Fibroblast of skin of right quadriceps (primary cell): ENCODE results near the gene HDAC4.

Source experiments
- DNase-seq: peaks from one replicate; pipeline ENCODE4 v3.0.0-alpha.2; 2013

Gene HDAC4

DNA sequence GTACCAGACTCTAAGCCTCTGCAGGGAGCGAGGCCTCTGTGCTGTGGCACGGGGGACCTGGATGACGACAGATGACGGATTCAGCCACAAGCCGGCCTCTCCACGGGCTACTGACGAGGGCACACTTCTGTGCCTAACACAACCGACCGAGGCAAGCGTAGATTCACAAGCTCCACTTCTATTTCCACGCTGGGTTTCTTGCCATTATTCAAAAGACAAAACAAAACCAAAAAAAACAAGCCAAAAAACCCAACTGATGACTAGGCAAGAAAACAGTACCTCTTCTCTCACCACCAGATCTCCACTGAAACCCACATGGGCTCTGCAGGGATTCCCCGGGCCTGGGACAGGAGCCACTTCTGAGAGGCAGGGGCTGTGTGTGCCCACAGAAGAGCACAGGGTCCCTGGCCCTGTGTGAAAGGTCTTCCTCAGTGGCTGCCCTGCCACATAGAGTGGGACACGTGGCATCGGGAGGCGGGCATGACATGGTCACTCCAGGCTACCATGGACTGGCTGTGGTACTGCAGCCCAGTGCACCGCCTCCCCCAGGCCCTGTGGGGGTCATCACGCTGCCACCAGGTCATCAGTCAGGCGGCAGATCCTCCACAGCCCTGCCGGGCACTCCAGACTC is 254.7 kb downstream of the HDAC4 start:
- no peak for DNase-seq

DNA sequence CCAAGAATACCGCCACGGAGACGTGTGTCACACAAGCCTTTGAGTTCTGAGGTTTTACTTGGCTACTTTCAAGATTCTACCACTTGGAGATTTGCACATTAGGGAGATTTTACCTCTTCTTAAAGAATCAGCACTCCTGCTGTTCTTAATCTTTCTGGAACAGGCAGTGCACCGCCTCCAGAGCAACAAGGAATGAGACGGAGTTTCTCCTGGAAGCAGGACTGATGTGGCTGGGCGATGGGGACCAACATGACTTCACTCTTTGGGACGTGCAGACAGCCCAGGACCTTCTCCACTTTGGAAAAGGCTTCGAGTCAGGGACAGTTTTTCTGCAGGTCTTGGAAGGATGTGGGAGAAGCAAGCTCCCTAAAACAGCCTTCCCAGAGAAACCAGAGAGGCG is 255.2 kb downstream of the HDAC4 start:
- DNase-seq = no peak

DNA sequence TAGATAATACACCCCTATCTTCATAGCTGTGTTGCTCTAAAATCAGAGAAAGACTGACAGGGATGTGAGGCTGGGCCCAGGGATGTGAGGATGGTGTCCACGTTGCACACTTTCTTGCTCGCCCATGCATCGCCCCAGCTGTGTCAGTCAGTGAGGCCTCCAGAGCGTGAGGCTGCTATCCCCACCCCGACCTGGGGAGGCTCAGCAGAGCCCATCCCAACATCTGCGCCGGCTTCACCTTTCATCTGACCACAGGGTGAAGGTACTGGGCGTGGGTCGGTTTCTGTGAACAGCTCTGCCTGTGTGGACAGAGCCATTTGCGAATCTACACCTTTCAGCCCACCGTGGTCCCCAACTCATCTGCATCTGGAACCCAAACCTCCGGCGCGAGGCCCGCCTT is 255.7 kb downstream of the HDAC4 start:
- DNase-seq = no peak

DNA sequence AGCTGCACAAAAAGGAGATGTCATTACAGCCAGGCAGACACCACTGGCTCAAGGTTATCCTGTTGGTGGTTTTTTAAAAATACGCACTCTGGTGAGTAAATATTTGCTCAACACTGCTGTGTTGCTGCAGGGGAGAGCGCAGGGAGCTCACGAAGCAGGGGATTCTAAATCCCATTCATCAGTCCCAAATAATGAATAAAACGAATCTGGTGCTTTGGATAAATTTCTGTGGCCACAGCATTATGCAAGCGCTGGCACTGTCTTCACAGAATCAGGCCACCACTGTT is 256.2 kb downstream of the HDAC4 start:
- no peak for DNase-seq

DNA sequence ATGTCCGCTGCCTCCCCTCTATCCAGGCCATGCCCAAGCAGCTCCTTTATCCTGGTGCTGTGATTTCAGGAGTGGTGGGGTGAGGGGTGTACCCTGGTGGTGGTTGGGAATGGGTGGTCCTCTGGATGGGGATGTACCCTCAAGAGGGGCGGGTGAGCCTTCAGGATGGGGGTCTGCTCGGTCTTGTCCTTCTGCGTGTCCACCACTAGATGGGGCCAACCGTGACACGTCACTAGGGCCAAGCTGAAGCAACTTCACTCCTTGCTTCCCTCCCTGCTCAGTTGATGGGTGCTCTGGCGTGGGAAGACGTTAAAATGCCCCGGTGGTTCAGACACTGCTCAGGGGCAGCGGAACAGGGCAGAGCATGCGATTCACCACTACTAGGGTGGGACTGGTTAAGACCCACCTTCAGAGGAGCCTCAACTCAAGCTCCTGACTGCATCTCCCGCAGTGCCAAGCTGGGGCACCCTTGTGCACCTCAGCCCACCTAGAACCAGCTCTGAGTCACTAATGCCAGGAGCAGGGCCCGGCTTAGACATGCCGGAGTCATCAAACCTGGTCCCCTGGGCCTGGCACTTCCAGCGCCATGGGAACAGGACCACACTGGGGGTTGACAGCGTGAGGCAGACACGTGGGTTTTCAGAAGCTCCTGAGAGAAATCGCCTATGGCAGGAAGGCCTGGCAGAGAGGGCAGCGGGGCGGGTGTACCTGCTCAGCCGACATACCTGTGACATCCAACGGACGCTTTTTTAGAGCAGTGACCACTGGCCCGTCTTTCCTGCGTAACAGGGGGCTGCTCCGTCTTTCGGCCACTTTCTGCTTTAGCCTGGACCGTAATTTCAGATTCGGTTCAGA is 256.7 kb downstream of the HDAC4 start:
- peak; percentile 52 for DNase-seq

DNA sequence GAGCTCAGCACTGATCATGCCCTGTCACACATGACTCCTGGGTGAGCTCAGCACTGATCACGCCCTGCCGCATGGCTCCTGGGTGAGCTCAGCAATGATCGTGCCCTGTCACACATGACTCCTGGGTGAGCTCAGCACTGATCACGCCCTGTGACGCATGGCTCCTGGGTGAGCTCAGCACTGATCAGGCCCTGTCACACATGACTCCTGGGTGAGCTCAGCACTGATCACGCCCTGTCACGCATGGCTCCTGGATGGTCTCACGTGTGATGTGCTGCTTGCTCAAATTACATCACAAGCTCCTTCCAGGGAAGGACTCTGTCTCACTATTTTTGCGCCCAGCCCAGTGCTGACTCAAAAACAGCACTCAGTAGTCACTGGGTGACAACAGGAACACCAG is 258.0 kb downstream of the HDAC4 start:
- peak; percentile 3 for DNase-seq

DNA sequence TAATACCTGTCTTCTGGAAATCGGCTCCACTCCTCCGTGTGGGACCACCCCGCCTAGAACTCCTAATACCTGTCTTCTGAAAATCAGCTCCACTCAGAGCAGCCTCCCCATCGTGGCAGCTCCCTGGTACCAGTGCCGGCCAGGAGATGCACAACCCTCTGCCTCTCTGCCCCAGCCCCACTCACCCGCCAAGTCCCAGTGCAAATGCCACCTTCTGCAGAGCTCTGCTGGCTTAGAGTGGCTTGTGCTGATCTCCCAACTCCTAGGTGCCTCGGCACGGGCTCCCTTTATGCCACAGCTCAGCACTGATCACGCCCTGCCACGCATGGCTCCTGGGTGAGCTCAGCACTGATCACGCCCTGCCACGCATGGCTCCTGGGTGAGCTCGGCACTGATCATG is 258.5 kb downstream of the HDAC4 start:
- DNase-seq = no peak

DNA sequence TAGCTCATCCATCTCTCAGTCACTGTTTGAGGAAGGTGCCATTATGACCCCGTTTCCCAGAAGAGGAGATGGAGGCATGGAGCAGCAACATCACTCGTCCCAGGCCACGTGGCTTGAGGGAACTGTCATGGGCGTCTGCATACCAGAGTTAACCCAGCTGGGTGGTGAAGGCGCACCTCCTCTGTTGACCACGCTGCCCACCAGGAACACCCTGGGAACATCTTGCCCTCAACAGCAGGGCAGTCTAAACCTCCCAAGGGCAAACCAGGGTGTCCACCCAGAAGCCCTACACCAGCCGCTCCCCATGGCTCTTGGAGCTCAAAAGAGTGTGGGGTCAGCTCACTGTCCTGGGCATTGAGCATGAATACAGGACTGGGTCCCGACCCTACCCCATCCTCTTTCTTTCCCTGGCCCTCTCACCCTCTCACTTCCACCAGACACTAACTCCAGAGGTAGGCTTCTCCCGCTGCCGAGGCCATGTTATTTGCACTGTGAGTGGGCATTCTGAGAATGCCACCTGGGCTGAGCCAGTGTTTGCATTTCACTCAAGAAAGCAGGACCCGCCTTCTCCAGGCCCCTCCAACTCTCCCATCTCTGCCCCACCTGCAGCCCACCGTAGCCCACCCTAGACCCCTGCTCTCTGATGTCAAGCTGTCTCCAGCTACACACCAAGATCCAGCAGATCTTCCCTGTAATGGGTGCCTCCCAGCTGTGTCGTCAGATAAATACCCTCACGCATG is 259.6 kb downstream of the HDAC4 start:
- no peak for DNase-seq

DNA sequence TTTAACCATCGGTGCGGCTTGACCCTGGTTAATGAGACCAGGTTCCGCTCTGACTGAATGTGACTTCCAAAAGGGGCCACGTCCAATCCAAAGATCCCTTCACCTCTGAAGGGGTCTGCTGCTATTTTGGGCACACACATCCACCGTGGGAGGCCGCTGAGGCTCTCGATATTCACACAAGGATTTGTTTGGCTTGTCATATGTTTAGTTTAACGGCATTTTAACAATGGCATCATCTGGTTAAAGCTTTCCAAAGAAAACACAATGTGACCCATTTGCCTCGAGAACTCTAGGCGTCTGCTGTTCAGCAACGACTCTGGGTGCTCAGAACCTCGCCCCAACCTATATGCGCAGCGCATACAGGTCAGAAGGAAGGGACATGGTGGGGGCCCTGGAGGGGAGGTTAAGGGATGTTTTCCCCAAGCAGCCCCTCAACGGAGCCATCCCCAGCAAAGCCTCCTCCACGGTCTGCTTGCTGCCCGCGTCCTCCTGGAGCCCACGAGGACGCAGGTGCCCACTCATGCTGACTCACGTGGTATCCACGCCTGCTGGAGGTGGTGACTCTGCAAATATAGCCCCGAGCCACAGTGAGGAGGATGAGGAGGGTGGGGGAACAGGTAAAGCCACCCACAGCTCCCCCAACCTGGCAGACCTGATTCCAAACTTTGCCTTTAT is 260.3 kb downstream of the HDAC4 start:
- no peak for DNase-seq

DNA sequence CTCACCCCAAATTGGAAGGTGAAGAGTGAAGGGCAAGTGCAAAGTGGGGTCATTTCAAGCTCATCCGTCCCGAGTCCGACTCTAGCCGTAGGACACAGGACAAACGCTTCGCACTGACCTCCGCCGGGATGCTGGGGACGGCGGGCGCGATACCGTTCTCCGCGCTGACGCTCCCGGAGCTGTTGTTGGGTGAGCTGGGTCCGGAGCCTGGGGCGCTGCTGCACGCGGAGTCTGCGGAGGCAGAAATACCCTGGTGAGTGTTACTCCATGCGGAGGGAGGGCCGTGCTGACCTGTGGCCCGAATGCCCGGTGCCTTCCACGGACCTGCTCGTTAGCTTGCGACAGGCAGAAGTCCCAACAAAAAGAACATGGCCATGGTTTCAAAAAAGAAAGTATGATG is 261.3 kb downstream of the HDAC4 start:
- no peak for DNase-seq

DNA sequence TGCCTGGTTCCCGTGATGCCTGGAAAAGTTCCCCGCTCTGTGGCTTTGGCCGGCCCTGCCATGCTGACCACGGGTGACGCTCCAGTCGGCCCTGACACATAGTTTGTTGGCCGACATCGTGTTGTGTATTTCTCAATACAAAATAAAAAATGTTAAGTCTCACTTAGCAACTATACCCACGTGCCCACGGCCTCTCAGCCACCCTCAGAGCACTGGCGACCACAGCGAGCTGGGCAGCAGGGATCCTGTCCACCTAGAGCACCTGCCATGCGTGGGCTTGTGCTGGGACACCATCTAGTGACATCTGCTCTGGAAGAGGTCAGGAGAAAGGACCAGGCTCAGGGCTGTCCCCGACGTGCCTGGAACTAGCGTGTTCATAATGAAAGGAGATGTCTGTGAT is 261.7 kb downstream of the HDAC4 start:
- no peak for DNase-seq

DNA sequence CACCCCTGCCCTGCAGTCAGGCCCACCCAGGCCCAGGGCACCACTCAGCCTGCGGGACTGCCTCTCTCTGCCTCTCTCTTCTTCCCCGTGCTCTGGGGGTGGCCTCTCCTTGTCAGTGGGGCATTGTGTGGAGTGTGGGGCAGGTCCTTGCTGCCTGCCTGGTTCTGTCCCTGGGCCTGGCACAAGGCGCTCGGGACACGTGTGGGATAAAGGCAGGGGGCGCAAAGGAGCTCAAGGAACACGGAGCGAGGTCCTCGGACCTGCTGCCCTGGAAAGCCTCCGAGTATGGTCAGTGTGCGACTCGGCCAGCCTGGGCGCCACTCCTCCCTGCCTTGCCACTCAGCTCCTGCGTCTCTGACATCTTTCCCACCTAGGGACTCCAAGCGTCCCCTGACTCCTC is 262.2 kb downstream of the HDAC4 start:
- no peak for DNase-seq

DNA sequence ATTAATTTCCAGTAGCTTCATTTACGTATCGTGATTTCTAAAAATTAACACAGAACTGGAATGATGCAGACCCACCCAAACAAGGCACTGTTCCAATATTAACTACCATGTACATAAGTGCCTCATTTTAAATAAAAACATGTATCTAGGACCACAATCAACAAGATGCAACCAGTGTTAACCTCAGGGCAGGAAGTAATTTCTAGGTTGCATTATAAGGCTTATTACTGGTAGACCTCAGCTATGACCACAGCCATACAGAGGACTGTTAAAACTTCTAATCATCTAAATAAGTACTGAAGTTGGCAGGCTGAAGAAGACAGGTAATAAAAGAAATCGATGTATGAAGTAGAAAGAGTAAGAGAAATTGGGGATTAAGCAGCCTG is 262.9 kb downstream of the HDAC4 start:
- DNase-seq = no peak

DNA sequence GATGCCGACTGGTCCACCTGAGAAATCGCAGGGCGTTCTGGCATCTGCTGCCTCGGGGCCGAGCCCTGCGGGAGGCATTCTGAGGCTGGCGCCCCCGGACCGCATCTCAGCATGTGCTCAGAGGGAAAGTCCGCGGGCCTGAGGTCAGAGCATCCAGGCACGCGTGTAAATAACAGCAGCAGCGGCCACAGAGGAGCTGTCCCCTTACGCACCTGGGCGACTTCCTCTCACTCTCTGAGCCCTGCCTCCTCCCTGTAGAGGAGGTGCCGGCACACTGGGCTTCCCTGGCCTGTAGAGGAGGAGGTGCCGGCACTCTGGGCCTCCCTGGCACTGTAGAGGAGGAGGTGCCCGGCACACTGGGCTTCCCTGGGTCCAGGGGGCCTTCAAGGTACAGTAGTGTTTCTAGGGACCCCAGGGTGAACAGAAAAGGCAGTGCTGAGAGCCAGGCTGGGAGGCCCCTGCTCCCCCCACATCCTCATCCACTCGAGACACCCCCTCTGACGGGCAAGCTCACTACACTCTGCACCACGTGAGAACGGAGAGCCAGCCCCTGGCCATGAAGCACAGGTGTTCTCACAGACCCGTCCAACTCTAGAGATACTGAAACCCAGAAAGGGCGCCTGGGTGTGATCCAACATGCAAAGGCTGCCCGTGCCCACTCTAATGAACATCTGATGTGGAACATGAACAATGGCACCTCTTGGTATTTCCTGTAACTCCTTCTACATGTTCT is 263.5 kb downstream of the HDAC4 start:
- no peak for DNase-seq

DNA sequence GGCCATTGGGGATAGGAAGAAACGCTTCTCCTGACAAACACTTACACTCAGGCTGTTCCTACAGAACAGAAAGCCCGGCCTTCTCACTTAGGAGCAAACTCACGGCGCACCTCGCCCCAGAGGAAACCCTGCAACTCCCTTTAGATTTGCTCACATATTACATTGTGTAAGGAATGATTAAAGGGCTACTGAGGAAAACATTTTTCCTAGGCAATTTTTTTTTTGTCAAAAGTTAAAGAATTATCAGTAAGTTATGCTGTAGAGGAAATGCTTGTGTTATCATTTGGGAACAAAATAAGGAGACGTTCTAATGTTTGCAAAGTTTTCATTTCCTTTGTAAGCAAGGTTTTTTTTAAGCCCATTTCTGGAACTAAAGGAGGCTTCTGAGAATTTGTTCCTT is 264.1 kb downstream of the HDAC4 start:
- DNase-seq = no peak

DNA sequence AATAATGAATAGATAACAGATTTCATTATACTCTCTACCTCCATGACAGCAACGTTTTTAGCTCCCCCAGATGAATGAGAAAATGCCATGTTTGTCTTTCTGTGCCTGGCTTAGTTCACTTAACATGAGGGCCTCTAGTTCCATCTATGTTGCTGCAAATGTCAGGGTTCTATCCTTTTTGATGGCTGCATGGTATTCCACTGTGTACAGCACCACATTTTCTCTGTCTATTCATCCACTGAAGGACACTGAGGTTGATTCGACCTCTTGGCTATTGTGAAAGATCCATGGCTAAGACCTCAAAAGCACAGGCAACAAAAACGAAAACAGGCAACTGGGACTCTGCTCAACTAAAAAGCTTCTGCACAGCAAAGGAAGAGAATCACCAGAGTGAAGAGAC is 264.6 kb downstream of the HDAC4 start:
- DNase-seq = no peak

DNA sequence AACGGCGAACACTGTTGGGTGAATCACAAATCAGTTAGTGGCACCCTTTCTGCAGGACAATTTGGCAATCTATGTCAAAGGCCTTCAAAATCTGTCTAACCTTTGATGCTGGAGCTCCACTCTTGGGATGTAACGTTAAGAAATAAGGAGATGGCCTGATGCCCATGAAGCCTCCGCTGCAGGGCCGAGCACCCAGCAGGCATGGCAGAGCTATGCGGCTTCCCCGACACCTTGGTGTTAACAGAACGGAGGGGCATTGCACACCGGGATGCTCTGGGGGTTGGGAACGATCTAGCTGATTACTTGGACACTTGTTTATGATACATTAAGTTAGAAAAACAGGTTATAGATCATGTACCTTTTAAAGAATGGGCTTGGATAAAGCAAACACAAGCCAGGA is 265.3 kb downstream of the HDAC4 start:
- DNase-seq = no peak

DNA sequence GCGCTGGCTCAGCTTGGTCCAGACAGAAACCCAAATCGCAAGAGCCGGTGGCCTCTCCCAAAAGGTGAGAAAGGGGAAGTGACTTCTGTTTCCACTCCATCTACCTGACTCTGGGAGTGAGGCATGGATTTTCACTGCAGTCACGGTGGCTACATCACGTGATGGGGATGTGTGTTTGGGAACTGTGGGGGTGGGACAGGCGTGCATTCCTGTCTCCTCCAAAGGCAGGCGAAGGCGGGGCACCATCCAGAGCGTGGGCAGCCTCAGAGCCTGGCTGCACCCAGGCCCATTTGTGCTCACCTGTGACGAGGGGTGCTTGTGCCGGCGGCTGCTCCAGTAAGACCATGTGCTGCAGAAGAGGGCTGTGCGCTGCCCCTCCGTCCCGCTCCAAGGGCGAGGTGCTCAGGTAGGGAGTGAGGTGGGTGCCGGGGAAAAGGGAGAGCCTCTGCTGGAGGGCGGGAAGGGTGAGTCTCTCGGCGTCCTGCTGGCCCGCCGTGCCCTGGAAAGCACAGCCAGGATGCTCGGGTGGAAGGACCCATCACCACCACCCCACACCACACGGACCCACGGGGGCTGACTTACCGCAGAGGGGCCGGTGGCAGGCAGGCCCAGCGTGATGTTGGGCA is 266.8 kb downstream of the HDAC4 start:
- DNase-seq = no peak

DNA sequence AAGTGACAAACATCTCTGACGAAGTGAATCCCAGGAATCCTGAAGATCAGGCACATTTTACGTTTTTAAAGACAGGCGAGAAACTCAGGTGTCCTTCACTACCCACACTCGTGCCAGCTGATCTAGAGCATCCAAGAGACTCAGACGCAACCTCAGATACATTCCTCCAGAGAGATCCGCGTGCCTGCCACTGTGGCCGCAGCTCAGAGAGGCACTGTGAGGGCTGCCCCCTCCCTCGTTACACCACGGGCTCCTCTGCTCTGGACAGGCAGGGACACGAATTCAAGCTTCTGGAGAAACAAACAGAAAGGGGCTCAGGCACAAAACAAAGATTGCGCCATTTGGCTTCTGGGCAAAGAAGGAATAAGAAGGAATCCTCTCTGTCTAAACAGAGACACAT is 268.0 kb downstream of the HDAC4 start:
- no peak for DNase-seq

DNA sequence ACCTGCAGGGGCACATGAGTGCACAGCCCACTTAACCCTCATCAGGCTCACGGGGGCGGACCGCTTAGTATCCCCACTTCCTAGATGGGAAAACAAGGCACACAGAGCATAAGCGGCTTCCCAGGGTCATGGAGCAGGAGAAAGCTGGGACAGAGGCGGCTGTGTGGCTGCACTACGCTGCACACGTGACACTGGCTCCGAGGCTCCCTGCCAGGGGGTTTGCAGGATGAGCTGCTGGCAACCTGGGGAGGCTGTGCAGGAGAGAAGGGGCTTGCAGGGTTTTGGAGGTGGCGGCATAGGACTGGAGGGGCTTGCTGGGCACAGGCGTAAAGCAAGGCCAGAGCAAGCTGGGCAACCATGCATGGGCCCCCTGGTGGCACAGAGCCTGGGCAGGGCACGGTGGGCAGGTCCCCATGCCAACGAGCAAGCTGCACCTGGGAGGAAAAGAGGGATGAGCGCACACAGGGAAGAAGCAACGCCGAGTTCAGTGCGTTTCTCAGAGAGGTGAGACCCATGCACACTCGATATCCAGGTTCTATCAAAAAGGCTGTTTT is 268.6 kb downstream of the HDAC4 start:
- no peak for DNase-seq

DNA sequence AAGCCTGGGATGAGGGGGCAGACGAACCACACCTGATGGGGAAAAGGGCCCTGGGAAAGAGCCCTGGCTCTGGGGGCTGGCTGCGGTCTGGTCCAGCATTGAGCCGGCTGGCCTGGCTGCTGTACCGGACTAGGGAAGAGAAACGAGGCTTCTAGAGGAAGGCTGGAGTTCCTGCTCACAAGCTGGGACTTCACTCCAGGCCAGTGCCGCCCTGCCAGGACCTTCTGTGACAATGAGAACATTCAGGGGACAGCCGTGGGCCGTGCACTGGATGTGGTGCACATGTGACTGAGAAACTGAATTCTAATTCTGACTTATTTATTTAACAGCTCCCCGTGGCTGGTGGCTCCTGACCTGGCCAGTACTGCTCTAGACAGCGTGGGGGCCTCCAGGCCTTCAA is 269.3 kb downstream of the HDAC4 start:
- no peak for DNase-seq

DNA sequence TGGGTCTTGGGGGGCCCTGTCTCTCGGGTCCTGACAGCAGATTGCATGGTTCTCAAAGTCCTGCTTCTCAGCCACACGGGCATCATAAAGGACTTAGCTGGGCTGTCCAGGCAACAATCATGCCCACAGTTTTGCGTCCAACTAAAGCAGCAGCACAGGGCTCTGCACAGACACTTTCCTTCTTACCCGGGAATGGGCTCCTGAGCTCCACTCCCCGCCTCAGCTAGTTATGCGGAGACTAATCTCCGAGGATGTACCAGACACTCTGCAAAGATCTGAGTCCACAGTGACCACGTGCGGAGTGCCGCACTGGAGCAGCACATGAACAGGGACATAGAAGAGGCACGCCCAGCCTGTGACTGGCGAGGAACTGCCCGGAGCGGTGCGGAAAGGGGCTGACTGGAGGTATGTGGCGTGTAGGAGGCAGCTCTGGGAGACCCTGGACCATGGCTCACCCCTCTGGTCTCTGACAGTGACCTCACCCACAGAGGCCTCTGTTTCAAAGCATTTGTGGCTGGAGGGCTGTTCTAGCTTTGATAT is 270.0 kb downstream of the HDAC4 start:
- DNase-seq = no peak
